T-helper 2 cell treated with Interferon-gamma antibody and Interleukin-4, amounts not matched to agents 100 ng/mL and 5 ng/mL, for 36 hours (primary cell): ENCODE measurements around the gene LIMK1. TPM values are rescaled to one million over a fixed set of nuclear protein-coding genes. Genes with fewer than 3 reads are reported as not detected.

Experiments
- intact Hi-C: fragments of 100-400 bp; cut with micrococcal nuclease; formaldehyde crosslinking; loops from one replicate; pipeline ENCODE4 v1.15.1; 2023
- total RNA-seq: library from RNA; stranded (reverse); gene quantifications from 2 replicates; pipeline ENCODE4 v1.2.3, GENCODE V29; 2022

LIMK1 gene
- total RNA-seq, 1 donor from 2014 or later: 24.9 TPM

- intact Hi-C loops: no loop called here
These were observed 29.9 kb upstream of the LIMK1 start for GRCh38 chr7:74053589-74054186.

GRCh38 chr7:74056096-74056915 lies 27.3 kb upstream of the LIMK1 start:
- intact Hi-C loops: no loop called here

DNA sequence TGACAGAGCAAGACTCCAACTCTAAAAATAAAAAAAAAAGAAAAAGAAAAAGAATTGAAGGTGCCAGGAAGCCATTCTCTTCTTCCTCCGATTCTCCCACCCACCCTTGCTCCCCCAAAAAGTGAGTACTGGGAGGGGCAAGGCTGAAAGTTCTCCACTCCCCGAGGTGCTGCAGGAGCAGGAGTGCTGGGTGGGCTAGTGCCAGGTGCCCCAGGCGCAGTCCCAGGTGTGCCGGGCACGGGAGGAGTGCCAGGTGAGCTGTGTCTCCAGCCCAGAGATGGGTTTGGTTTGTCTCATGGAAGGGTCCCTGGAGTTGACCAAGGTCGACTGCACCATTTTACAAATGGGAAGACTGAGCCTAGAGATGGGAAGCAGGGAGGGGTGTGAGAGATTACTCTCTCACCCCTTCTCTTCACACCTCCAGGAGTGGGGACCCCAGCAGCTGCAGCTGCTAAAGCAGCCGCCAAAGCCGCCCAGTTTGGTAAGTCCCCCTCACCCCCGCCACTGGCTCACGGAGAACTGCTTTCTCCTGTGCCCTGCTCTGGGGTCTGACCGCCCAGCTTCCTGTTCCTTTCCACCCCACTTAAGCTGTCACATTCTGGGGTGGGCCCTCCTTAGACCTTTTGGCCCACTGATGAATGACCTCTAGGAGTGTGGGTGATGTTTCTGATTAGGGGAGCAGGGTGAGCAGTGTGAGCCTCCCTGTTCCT lies 26.2 kb upstream of the LIMK1 start:
- intact Hi-C loops: no loop called here

GRCh38 chr7:74057987-74058386 lies 25.6 kb upstream of the LIMK1 start:
- intact Hi-C loops: no loop called here

DNA sequence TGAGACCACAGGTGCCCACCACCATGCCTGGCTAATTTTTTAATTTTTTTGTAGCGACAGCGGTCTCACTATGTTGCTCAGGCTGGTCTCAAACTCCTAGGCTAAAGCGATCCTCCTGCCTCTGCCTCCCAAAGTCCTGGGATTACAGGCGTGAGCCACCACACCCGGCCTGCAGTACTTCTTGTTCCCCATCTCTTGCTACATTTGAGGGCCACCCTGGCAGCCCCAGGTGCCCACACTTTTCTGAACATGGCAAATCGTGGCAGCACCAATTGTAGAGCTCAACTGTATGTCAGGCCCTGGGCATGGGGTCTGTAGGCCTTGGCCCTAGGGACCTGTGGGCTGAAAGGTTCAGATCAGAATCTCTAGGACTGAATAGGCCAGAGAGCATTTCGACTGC lies 25.1 kb upstream of the LIMK1 start:
- intact Hi-C loops: no loop called here

GRCh38 chr7:74059037-74059436 lies 24.6 kb upstream of the LIMK1 start:
- intact Hi-C loops: no loop called here

GRCh38 chr7:74059681-74060588 lies 23.7 kb upstream of the LIMK1 start:
- intact Hi-C loops: no loop called here

DNA sequence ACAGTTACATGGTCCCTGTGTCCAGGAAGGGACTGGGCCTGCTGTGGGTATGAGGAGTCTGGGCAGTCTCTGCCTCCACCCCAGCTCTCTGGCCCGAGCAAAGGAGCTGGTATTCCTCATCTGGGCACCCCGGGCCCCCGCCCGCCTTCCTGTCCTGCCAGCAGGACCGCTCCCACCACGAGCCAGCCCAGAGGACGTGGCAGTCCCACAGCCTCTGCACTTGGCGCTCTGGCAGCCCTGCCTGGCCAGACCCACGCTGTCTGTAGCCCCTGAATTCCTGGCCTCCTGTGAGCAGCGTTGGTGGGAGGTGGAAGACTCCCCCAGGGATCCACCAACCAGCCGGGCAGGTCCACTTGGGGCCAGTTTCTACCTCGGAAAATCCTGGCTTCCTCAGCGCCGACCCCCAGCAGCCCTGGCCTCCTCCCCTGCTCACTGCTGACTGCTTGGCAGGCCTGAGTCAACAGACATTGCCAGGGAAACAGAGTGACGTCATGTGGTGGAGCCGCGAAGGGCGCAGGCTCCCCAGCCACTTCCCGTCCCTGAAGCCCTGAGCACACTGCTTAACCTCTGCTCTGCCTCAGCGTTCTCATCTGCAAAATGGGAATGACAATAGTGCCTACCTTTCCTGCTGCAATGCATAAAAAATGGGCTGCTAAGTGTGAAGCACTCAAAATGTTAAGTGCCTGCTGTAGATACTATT lies 21.6 kb upstream of the LIMK1 start:
- intact Hi-C loops: no loop called here

DNA sequence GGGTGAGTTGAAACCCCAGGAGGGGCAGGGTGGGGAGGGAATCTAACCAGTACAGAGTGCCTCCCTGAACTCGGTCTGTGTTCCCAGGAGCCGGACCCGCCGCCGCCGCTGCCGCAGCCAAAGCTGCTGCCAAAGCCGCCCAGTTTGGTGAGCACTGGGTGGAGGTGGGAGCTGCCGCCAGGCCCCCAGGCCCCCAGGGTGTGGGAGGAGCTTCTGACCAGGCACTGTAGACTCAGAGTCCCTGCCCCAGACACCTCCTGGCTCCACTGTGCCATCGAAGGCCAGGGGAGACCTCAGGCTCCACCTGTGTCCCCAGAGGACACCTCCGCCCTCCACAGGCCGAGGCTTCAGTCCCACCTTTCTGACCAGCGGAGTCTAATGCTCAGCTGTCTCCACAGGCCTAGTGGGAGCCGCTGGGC lies 20.4 kb upstream of the LIMK1 start:
- intact Hi-C loops: no loop called here

- intact Hi-C loops: no loop called here
These were observed 20.0 kb upstream of the LIMK1 start for GRCh38 chr7:74063646-74064045.

GRCh38 chr7:74064696-74065095 lies 18.9 kb upstream of the LIMK1 start:
- intact Hi-C loops: no loop called here

GRCh38 chr7:74066626-74067025 lies 17.0 kb upstream of the LIMK1 start:
- intact Hi-C loops: no loop called here

- intact Hi-C loops: loop anchor here (1.0 to 2.0 kb wide), 3 partner anchors 115 to 333 kb away; no protein-coding TSS in a partner anchor
These were observed 15.1 kb upstream of the LIMK1 start for GRCh38 chr7:74068378-74069085.

DNA sequence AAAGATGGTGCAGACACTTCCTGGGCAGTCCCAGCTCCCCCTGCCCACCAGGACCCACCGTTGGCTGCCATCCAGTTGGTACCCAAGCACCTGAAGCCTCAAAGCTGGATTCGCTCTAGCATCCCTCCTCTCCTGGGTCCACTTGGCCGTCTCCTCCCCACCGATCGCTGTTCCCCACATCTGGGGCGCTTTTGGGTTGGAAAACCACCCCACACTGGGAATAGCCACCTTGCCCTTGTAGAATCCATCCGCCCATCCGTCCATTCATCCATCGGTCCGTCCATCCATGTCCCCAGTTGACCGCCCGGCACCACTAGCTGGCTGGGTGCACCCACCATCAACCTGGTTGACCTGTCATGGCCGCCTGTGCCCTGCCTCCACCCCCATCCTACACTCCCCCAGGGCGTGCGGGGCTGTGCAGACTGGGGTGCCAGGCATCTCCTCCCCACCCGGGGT lies 14.5 kb upstream of the LIMK1 start:
- intact Hi-C loops: loop anchor here (2.0 kb wide), 1 partner anchor 138 kb away; no protein-coding TSS in a partner anchor

DNA sequence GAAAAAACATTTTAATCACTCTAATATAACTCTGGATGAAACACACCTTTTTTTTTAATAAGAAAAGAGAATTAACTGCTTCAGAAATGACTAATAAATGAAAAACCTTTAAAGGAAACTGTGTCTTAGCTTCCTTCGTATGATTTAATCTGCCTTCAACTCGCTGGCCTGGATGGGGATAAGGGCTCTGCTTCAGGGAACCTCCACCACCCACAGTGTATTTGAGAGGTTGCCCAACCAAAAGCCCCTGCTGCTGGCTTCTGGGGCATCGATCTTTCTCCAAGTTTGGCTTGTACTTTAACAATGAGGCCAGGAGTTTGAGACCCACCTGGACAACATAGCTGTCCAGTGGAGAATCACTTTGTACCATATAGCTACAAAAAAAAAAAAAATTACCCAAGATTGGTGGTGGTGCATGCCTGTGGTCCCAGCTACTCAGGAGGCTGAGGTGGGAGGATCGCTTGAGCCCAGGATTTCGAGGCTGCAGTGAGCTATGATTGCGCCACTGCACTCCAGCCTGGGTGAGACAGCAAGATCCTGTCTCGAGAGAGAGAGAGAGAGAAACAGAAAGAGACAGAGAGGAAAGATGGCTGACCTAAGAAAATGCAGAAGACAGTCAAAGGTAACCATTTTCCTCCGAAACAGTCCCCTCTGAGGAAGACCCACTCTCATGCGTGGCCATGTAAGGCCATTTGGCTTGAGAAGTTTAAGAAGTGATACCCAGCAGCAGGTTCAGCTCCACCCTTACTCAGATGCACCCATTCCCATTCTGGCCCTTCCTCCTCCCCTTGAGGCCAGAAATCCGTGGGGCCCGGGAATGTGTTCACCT lies 13.6 kb upstream of the LIMK1 start:
- intact Hi-C loops: loop anchor here (2.0 kb wide), 2 partner anchors 15 to 137 kb away; no protein-coding TSS in a partner anchor

GRCh38 chr7:74070619-74070921 lies 13.0 kb upstream of the LIMK1 start:
- intact Hi-C loops: loop anchor here (2.0 kb wide), 1 partner anchor 14 kb away; no protein-coding TSS in a partner anchor

DNA sequence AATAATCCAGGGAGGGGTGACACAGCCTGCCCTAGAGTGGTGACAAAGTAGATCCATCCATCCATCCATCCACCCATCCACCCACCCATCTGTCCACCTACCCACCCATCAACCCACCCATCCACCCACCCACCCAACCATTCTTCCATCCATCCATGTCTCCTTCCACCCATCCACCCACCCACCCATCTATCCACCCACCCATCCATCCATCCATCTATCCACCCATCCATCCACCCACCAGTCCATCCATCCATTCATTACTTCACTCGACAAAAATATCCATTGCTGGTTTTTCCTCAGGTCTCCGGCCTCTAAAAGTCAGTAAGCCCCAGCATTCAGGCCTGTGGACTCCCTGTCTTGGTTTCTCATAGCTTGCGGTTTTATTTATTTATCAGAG lies 12.5 kb upstream of the LIMK1 start:
- intact Hi-C loops: loop anchor here (2.0 kb wide), 1 partner anchor 14 kb away; no protein-coding TSS in a partner anchor

DNA sequence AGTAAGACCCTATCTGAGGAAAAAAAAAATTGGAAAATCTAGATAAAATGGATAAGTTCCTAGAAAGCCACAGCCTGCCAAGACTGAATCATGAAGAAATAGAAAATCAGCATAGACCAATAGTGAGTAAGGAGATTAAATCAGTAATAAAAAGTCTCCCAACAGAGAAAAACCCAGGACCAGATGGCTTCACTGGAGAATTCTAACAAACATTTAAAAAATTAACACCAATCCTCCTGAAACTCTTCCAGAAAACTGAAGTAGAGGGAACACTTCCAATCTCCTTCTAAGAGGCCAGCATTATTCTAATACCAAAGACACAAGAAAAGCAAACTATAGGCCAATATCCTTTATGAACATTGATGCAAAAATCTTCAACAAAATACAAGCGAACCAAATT lies 8.8 kb upstream of the LIMK1 start:
- intact Hi-C loops: no loop called here

- intact Hi-C loops: no loop called here
These were observed 5.1 kb upstream of the LIMK1 start for GRCh38 chr7:74078461-74078860.
